ENCODE results near the gene S100A2.

DNA sequence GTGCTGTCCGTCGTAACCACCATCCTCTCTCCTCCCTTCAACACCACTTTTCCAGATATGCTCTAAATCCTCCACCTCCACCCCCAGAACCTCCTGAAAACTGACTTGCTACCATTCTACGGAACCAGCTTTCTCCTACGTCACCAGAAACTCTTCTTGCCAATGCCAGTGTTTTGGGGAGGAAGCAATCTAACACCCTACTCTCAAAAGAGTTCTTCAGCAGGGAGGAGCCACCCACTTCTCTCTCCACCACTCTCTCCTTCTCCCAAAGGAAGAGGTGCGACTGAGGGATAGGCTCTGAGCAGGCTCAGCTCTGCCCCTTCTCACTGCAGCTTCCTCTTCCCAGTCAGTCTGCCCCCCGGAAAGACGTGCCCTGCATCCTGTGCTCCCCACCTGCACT is 6.1 kb upstream of the S100A2 start:
- TF ChIP-seq, protein P1, sequence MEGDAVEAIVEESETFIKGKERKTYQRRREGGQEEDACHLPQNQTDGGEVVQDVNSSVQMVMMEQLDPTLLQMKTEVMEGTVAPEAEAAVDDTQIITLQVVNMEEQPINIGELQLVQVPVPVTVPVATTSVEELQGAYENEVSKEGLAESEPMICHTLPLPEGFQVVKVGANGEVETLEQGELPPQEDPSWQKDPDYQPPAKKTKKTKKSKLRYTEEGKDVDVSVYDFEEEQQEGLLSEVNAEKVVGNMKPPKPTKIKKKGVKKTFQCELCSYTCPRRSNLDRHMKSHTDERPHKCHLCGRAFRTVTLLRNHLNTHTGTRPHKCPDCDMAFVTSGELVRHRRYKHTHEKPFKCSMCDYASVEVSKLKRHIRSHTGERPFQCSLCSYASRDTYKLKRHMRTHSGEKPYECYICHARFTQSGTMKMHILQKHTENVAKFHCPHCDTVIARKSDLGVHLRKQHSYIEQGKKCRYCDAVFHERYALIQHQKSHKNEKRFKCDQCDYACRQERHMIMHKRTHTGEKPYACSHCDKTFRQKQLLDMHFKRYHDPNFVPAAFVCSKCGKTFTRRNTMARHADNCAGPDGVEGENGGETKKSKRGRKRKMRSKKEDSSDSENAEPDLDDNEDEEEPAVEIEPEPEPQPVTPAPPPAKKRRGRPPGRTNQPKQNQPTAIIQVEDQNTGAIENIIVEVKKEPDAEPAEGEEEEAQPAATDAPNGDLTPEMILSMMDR (conservative IDR thresholded peaks at IDR 0.05), result no peak
- TF ChIP-seq EZH2 (IDR thresholded peaks at IDR 0.05; ENCODE audit: low read depth), result no peak

Data from PC-9 (cell line).